Neural cell (in vitro differentiated cells): Measurements from ENCODE around the gene RCE1.

ENCODE experiments used
- EP300 ChIP-seq: fragments of 450-650 bp; conservative IDR thresholded peaks from 2 replicates; pipeline ENCODE4 v1.6.1; 2014; ENCODE audit warnings: antibody characterized with exemption, mild to moderate bottlenecking, moderate library complexity; ENCODE audit not compliant: poor library complexity, severe bottlenecking
- EZH2 ChIP-seq: fragments of 200-600, 300-800 bp; shearing (Covaris generic), sonication (generic); IDR thresholded peaks from 2 replicates; pipeline ENCODE4 v1.6.1; 2014; ENCODE audit warnings: antibody characterized with exemption, low read length, borderline replicate concordance, mild to moderate bottlenecking; ENCODE audit not compliant: insufficient read depth, poor library complexity, severe bottlenecking
- RAD21 ChIP-seq: fragments of 450-650 bp; conservative IDR thresholded peaks from 2 replicates; pipeline ENCODE4 v1.6.1; 2014; ENCODE audit warnings: antibody characterized with exemption, mild to moderate bottlenecking, moderate library complexity
- SMC3 ChIP-seq: fragments of 450-650 bp; conservative IDR thresholded peaks from 2 replicates; pipeline ENCODE4 v1.6.1; 2014; ENCODE audit warnings: antibody characterized with exemption, mild to moderate bottlenecking, moderate library complexity; ENCODE audit not compliant: poor library complexity
- TF ChIP-seq, protein P1 (sequence below): fragments of 450-650 bp; IDR thresholded peaks from 2 replicates; pipeline ENCODE4 v1.5.1; 2014; ENCODE audit warnings: antibody characterized with exemption, mild to moderate bottlenecking, moderate library complexity; ENCODE audit not compliant: poor library complexity, severe bottlenecking

DNA sequence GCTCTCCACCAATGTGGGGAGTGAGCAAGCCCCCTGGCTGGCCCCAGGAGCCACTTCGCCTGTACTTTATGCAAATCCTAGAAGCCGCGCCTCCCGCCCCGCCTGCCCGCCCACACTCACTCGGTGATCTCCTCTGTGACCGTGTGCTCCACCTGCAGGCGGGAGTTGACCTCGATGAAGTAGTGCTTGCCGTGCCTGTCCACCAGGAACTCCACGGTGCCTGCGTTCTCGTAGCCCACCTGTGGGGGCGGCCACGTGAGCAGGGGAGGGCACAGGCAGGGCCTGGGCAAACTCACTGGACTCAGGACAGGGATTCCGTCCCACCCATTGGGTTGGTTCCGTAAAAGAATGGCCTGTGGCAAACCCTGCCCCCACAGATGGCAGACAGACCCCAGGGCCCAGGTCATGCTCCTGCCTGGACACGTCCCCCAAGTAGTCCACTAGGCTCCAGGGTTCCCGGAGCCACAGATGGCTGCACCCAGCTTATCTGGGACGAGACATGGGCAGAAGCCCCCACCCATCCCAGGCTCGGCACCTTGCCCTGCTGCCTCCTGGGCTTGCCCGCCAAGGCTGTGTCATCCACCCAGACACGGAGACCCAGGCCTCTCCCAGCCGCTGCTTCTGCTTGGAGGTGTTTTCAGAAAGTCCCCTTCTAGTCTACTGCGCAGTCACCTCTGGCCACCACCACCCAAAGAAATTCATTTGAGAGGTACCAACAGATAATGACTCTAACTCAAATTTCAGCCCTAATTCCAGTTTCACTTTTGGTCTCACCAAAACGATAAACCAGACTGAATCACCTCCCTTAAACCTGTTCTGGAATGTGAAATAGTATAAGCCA, 25.7 kb downstream of the RCE1 start:
- TF ChIP-seq EP300 (no peak), SMC3 (no peak), RAD21 (no peak), EZH2 (no peak)
- TF ChIP-seq, protein P1, sequence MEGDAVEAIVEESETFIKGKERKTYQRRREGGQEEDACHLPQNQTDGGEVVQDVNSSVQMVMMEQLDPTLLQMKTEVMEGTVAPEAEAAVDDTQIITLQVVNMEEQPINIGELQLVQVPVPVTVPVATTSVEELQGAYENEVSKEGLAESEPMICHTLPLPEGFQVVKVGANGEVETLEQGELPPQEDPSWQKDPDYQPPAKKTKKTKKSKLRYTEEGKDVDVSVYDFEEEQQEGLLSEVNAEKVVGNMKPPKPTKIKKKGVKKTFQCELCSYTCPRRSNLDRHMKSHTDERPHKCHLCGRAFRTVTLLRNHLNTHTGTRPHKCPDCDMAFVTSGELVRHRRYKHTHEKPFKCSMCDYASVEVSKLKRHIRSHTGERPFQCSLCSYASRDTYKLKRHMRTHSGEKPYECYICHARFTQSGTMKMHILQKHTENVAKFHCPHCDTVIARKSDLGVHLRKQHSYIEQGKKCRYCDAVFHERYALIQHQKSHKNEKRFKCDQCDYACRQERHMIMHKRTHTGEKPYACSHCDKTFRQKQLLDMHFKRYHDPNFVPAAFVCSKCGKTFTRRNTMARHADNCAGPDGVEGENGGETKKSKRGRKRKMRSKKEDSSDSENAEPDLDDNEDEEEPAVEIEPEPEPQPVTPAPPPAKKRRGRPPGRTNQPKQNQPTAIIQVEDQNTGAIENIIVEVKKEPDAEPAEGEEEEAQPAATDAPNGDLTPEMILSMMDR = no peak
